C4-2B (cell line): ENCODE measurements around the gene MTHFD2.

Experiments
- H3K27ac ChIP-seq: fragments of 450-650 bp; 2 replicates; pipeline ENCODE4 v1.5.1; 2017
- CTCF ChIP-seq: fragments of 450-650 bp; conservative IDR thresholded peaks from 2 replicates; pipeline ENCODE4 v1.5.1; 2017; ENCODE audit warnings: mild to moderate bottlenecking
- ZFX ChIP-seq: fragments of 450-650 bp; IDR thresholded peaks from 2 replicates; pipeline ENCODE4 v1.6.1; 2017

Gene MTHFD2

GRCh38 chr2:74233648-74234047 is 35.2 kb downstream of the MTHFD2 start:
- no peak overlapping the region for H3K27ac ChIP-seq
- TF ChIP-seq CTCF (no peak), ZFX (no peak)

DNA sequence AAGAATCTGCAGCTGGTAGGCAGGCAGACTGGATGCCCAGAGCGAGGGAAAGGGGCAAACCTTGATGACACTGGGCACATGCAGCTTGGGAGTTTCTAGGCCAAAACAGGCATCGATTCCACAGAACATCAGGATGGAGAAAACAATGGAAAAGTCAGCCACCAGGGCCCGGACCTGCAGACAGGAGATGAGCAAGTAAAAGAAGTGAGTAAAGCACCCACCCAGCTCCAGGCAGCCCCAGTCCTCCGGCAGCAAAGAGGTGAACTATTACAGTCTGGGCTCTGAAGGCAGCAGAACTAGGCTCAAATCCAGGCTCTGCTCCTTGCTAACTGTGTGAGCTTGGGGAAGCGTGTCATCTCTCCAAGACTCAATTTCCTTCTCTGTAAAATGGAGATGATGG is 36.6 kb downstream of the MTHFD2 start:
- H3K27ac ChIP-seq: no peak overlapping the region
- TF ChIP-seq ZFX: no peak
- no peak for TF ChIP-seq CTCF

DNA sequence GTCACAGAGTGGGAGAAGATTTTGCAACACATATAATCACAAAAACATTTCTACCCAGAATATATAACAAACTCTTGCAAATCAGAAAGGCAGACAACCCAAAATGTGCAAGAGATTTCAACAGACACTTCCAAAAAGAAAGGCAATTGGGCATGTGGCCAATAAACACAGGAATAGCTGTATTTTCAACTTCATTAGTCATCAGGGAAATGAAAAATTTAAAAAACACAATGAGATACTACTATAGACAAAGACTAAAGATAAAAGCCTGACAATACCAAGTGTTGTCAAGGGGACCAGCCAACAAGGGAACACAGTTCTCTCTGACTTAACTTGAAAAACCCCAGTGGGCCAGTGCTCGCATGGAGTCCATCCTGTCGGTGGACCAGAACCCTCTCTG is 40.5 kb downstream of the MTHFD2 start:
- H3K27ac ChIP-seq: no peak overlapping the region
- TF ChIP-seq CTCF (no peak), ZFX (no peak)

DNA sequence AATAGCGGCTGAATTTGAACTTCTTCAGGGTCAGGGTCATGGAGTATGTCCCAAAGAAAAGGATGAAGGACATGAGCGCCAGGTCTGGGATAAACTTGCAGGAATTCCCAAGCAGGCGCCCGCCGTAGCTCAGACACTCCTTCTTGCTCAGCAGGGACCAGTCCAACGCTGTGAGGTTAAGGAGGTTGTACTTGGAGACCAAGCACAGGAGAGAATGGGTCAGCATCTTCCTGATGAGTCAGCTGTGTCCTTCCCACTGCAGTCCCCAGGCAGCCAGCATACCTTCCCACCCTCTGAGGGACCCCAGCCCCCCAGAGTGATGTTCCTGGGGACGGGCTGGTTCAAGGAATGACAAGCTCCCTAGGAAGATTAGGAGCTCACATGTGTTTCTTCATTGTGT is 40.9 kb downstream of the MTHFD2 start:
- TF ChIP-seq ZFX: no peak
- TF ChIP-seq CTCF: no peak
- no peak overlapping the region for H3K27ac ChIP-seq

- no peak for TF ChIP-seq CTCF
- TF ChIP-seq ZFX: no peak
Measured at GRCh38 chr2:74242354-74243071, 44.1 kb downstream of the MTHFD2 start.

GRCh38 chr2:74244286-74244685 is 45.9 kb downstream of the MTHFD2 start:
- H3K27ac ChIP-seq: no peak overlapping the region
- no peak for TF ChIP-seq ZFX
- TF ChIP-seq CTCF: no peak

More at GRCh38 chr2:74242354-74243071, 44.1 kb downstream of the MTHFD2 start:
- H3K27ac ChIP-seq: no peak overlapping the region

DNA sequence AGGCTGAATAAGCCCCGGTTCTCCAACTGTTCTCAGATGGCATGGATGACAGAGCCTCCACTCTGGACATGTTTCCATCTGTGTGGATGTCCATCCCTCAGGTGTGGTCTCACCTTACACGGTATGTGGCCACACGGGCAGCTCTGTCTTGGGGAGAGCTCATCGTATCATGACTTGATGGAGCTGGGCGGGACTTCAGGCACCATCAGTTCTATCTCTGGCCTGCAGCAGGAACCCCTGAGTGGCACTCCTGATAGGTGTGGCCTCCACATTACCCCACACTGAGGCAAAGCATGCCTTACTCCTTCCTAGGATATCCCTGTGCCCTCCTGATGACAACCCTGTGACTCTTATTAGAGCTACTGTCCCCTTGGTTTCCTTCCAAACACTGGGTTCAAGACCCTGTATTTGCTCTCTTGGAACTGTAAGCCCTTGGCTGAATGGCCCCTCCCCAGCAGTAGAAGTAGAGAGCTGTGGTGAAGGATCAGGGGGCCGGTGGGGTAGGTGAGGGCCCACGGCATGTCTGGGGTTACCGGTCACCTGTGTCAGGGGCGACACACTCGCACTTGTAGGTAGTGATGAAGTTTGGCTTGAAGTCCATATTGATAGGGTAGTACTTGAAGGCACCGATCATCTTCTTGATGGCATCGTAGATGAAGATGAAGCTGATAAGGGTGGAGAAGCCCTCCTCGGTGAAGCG is 48.2 kb downstream of the MTHFD2 start:
- no peak overlapping the region for H3K27ac ChIP-seq
- TF ChIP-seq CTCF: no peak
- no peak for TF ChIP-seq ZFX
